Spleen (tissue), 7 donors: ENCODE measurements around the gene P4HA3.

Experiments
- POLR2AphosphoS5 ChIP-seq, 3 donors: sonication (generic); formaldehyde crosslinking; IDR thresholded peaks; one replicate each; pipeline ENCODE4 v1.5.1; 2017; ENCODE audit warnings: antibody characterized with exemption in 3 of 3
- TF ChIP-seq, protein P1 (sequence below), 11 experiments: fragments of 200-600 bp in 7 of 11; fragments of 450-650 bp in 4 of 11; sonication (generic) in 4 of 11; IDR thresholded peaks in 8 of 11; conservative IDR thresholded peaks in 3 of 11; 1 replicate in 7 of 11; 2 replicates in 4 of 11; pipeline versions ENCODE4 v1.4.0 to v1.8.0; 2016 to 2021; ENCODE audit warnings: antibody characterized with exemption in 11 of 11, inconsistent platforms in 4 of 11, mild to moderate bottlenecking in 1 of 11
- donor health status: DM: no; HTN: no; CAD: no; lungs with moderate emphysema.
- donor health status: DM: no; HTN: no; CAD: no.
- donor health status: DM: no; HTN: no; CAD: no.

DNA sequence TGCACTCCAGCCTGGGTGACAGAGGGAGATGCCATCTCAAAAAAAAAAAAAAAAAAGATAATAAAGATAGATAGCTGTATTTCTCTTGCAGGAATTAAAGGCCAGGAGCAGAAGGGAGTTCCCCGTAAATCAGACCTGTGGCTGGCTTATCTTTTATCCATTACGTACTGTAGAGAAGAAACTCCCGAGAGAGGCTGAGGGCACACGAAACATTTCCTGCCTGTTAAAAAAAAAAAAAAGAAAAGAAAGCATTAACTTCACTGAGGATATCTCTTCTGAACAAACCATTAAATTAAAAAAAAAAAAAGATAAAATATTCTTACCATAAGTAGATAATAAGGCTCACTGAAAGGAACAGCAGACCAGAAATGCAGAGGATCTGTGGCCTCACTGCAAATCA is 22.5 kb downstream of the P4HA3 start:
- no peak for TF ChIP-seq POLR2AphosphoS5 (IDR thresholded peaks at IDR 0.05)
- TF ChIP-seq, protein P1, sequence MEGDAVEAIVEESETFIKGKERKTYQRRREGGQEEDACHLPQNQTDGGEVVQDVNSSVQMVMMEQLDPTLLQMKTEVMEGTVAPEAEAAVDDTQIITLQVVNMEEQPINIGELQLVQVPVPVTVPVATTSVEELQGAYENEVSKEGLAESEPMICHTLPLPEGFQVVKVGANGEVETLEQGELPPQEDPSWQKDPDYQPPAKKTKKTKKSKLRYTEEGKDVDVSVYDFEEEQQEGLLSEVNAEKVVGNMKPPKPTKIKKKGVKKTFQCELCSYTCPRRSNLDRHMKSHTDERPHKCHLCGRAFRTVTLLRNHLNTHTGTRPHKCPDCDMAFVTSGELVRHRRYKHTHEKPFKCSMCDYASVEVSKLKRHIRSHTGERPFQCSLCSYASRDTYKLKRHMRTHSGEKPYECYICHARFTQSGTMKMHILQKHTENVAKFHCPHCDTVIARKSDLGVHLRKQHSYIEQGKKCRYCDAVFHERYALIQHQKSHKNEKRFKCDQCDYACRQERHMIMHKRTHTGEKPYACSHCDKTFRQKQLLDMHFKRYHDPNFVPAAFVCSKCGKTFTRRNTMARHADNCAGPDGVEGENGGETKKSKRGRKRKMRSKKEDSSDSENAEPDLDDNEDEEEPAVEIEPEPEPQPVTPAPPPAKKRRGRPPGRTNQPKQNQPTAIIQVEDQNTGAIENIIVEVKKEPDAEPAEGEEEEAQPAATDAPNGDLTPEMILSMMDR (IDR thresholded peaks at IDR 0.05 in 8 of 11, conservative IDR thresholded peaks at IDR 0.05 in 3 of 11): no peak
